IMR-90 (cell line): ENCODE results near the gene CAPN10. TPM values are rescaled to one million over a fixed set of nuclear protein-coding genes. Genes with fewer than 3 reads are reported as not detected.

ENCODE experiments used
- ATAC-seq: fragments of 200-7000 bp; cut with Tn5 transposase; 2 replicates; pipeline ENCODE4 v1.9.1; 2020; ENCODE audit warnings: low read depth, mild to moderate bottlenecking, moderate library complexity
- BruUV-seq: library from RNA; stranded (reverse); fragments of 400-500 nt; replicated peaks from 2 replicates; lab custom pipeline; 2021; lab: Mats Ljungman, UMichigan
- CTCF ChIA-PET: fragments of 300-600 bp; formaldehyde crosslinking; extraction: SDS; loops from one replicate; lab custom pipeline; 2021; ENCODE audit warnings: antibody characterized with exemption; lab: Yijun Ruan, JAX
- POLR2A ChIA-PET: fragments of 300-600 bp; sonication (Branson Sonifier 250); formaldehyde crosslinking; loops from one replicate; lab custom pipeline; 2022; ENCODE audit warnings: antibody characterized with exemption; ENCODE audit not compliant: unreplicated experiment; lab: Charles Lee
- DNase-seq: peaks from one replicate; pipeline ENCODE4 v3.0.0; 2013
- H2AFZ ChIP-seq: replicated peaks from 2 replicates; pipeline ENCODE3; 2013; ENCODE audit warnings: low read length, mild to moderate bottlenecking; ENCODE audit not compliant: poor library complexity
- H2AK5ac ChIP-seq: 2 replicates; pipeline ENCODE4 v1.6.1; 2013; ENCODE audit warnings: low read depth, low read length, inconsistent platforms
- H2AK9ac ChIP-seq: replicated peaks from 2 replicates; pipeline ENCODE3; 2013; ENCODE audit warnings: mild to moderate bottlenecking, low read depth, low read length, moderate library complexity; ENCODE audit not compliant: poor library complexity
- H2BK120ac ChIP-seq: 2 replicates; pipeline ENCODE4 v1.6.1; 2013; ENCODE audit warnings: low read depth, low read length, inconsistent platforms
- H2BK15ac ChIP-seq: 3 replicates; pipeline ENCODE4 v1.6.1; 2013; ENCODE audit warnings: low read depth, low read length, inconsistent platforms
- H2BK20ac ChIP-seq: 2 replicates; pipeline ENCODE4 v1.6.1; 2013; ENCODE audit warnings: low read depth, mild to moderate bottlenecking, inconsistent platforms, low read length, moderate library complexity
- H2BK5ac ChIP-seq: 2 replicates; pipeline ENCODE4 v1.6.1; 2013; ENCODE audit warnings: mild to moderate bottlenecking, low read depth, low read length, inconsistent platforms; ENCODE audit not compliant: poor library complexity, severe bottlenecking
- H3K14ac ChIP-seq: replicated peaks from 2 replicates; pipeline ENCODE4 v1.6.1; 2013; ENCODE audit warnings: low read depth, low read length, inconsistent platforms
- H3K18ac ChIP-seq: 2 replicates; pipeline ENCODE4 v1.6.1; 2013; ENCODE audit warnings: low read depth, low read length, control low read depth
- H3K23ac ChIP-seq: 2 replicates; pipeline ENCODE4 v1.6.1; 2013; ENCODE audit warnings: low read depth, low read length, inconsistent platforms
- H3K27ac ChIP-seq: 2 replicates; pipeline ENCODE4 v1.5.1; 2013; ENCODE audit warnings: mild to moderate bottlenecking, control low read depth, low read length; ENCODE audit not compliant: insufficient read depth
- H3K27me3 ChIP-seq: 2 replicates; pipeline ENCODE4 v1.6.1; 2013; ENCODE audit warnings: low read length; ENCODE audit not compliant: control insufficient read depth, insufficient read depth
- H3K36me3 ChIP-seq: 2 replicates; pipeline ENCODE4 v1.6.1; 2013; ENCODE audit warnings: low read length, mixed read lengths; ENCODE audit not compliant: control insufficient read depth, insufficient read depth
- H3K4ac ChIP-seq: 2 replicates; pipeline ENCODE4 v1.6.1; 2013; ENCODE audit warnings: low read depth, low read length, inconsistent platforms
- H3K4me1 ChIP-seq: 2 replicates; pipeline ENCODE4 v1.6.1; 2013; ENCODE audit warnings: low read length, mixed read lengths; ENCODE audit not compliant: control insufficient read depth, insufficient read depth
- H3K4me2 ChIP-seq: 2 replicates; pipeline ENCODE4 v1.6.1; 2013; ENCODE audit warnings: low read depth, mild to moderate bottlenecking, control low read depth, low read length, moderate library complexity
- H3K4me3 ChIP-seq: 2 replicates; pipeline ENCODE4 v1.5.1; 2013; ENCODE audit warnings: low read depth, mild to moderate bottlenecking, control low read depth, low read length, moderate library complexity; ENCODE audit not compliant: insufficient read depth
- H3K56ac ChIP-seq: 2 replicates; pipeline ENCODE4 v1.6.1; 2013; ENCODE audit warnings: low read length, inconsistent platforms; ENCODE audit not compliant: insufficient read depth; ENCODE audit errors: extremely low read depth
- H3K79me1 ChIP-seq, 2 experiments: 2 replicates each; pipeline ENCODE4 v1.6.1; 2013; ENCODE audit warnings: low read length in 2 of 2, inconsistent platforms in 1 of 2, low read depth in 1 of 2
- H3K9ac ChIP-seq: 2 replicates; pipeline ENCODE4 v1.6.1; 2013; ENCODE audit warnings: low read depth, low read length, control low read depth
- H3K9me1 ChIP-seq: 2 replicates; pipeline ENCODE4 v1.6.1; 2013; ENCODE audit warnings: low read length, inconsistent platforms; ENCODE audit not compliant: insufficient read depth
- H3K9me3 ChIP-seq: 2 replicates; pipeline ENCODE4 v1.6.1; 2013; ENCODE audit warnings: low read length; ENCODE audit not compliant: control insufficient read depth, insufficient read depth
- H4K20me1 ChIP-seq: 2 replicates; pipeline ENCODE4 v1.6.1; 2013; ENCODE audit warnings: low read length, inconsistent platforms; ENCODE audit not compliant: insufficient read depth
- H4K5ac ChIP-seq: 2 replicates; pipeline ENCODE4 v1.6.1; 2013; ENCODE audit warnings: mild to moderate bottlenecking, low read depth, low read length, control low read depth
- H4K8ac ChIP-seq, 2 experiments: 2 replicates each; pipeline ENCODE4 v1.6.1; 2013; ENCODE audit warnings: low read depth in 2 of 2, low read length in 2 of 2, control low read depth in 1 of 2, inconsistent platforms in 1 of 2
- H4K91ac ChIP-seq: 2 replicates; pipeline ENCODE4 v1.6.1; 2013; ENCODE audit warnings: low read depth, low read length, inconsistent platforms; ENCODE audit not compliant: insufficient read depth
- BHLHE40 ChIP-seq: fragments of 150-350 bp; IDR thresholded peaks from 2 replicates; pipeline ENCODE4 v1.6.1; 2016; ENCODE audit warnings: mild to moderate bottlenecking, low read depth, low read length
- MAZ ChIP-seq: IDR thresholded peaks from 2 replicates; pipeline ENCODE4 v1.6.1; 2012; ENCODE audit warnings: low read depth, mild to moderate bottlenecking, low read length, improper control_type of control experiment, moderate library complexity, borderline replicate concordance
- POLR2A ChIP-seq: IDR thresholded peaks from 2 replicates; pipeline ENCODE4 v1.6.1; 2012; ENCODE audit warnings: mild to moderate bottlenecking, low read depth, low read length
- RAD21 ChIP-seq: IDR thresholded peaks from 2 replicates; pipeline ENCODE4 v1.6.1; 2012; ENCODE audit warnings: low read length, improper control_type of control experiment
- RCOR1 ChIP-seq: IDR thresholded peaks from 2 replicates; pipeline ENCODE4 v1.6.1; 2012; ENCODE audit warnings: mild to moderate bottlenecking, low read length, improper control_type of control experiment; ENCODE audit not compliant: insufficient replicate concordance
- RFX5 ChIP-seq: IDR thresholded peaks from 2 replicates; pipeline ENCODE4 v1.8.0; 2012; ENCODE audit warnings: low read depth, mild to moderate bottlenecking, low read length, moderate library complexity
- WGBS, 2 experiments: methylation state at CpG; one replicate each; pipeline versions ENCODE4 v1.1.5 to v1.1.7; 2013; ENCODE audit warnings: missing lambda C conversion rate in 2 of 2; ENCODE audit not compliant: insufficient read length in 1 of 2; ENCODE audit errors: extremely low coverage in 2 of 2; 5-methylcytosine and 5-hydroxymethylcytosine counted together
- dilution Hi-C: fragments of 300-500 bp; cut with HindIII; formaldehyde crosslinking; loops from one replicate; pipeline ENCODE4 v1.14.3; 2018; ENCODE audit warnings: low sequenced_read_pairs; ENCODE audit not compliant: unreplicated experiment
- in situ Hi-C: fragments of 300-500 bp; cut with MboI; formaldehyde crosslinking; loops from 3 replicates; pipeline ENCODE4 v1.14.3; 2019; ENCODE audit warnings: low sequenced_read_pairs, inconsistent platforms, mixed read lengths
- intact Hi-C: fragments of 100-400 bp; cut with micrococcal nuclease; formaldehyde crosslinking; loops from 2 replicates; pipeline ENCODE4 v1.10.0; 2022
- polyA plus RNA-seq, 3 experiments: library from polyadenylated mRNA; depleted of rRNA; stranded (reverse); fragments of >200 nt; gene quantifications; 2 replicates each; pipeline ENCODE4 v1.2.3, GENCODE V29; 2012; ENCODE audit warnings: low replicate concordance in 1 of 3
- total RNA-seq: library from RNA; depleted of rRNA; stranded (reverse); fragments of >200 nt; gene quantifications from 2 replicates; pipeline ENCODE4 v1.2.3, GENCODE V29; 2012
- TF ChIP-seq, protein P1 (sequence below): conservative IDR thresholded peaks from 2 replicates; pipeline ENCODE4 v1.5.1; 2012; ENCODE audit warnings: mild to moderate bottlenecking, low read depth, low read length, improper control_type of control experiment

Gene CAPN10
- total and polyA plus RNA-seq, 2 of the 4 experiments (the other 2 are of a cell fraction) = 6.3 to 20.9 TPM

DNA sequence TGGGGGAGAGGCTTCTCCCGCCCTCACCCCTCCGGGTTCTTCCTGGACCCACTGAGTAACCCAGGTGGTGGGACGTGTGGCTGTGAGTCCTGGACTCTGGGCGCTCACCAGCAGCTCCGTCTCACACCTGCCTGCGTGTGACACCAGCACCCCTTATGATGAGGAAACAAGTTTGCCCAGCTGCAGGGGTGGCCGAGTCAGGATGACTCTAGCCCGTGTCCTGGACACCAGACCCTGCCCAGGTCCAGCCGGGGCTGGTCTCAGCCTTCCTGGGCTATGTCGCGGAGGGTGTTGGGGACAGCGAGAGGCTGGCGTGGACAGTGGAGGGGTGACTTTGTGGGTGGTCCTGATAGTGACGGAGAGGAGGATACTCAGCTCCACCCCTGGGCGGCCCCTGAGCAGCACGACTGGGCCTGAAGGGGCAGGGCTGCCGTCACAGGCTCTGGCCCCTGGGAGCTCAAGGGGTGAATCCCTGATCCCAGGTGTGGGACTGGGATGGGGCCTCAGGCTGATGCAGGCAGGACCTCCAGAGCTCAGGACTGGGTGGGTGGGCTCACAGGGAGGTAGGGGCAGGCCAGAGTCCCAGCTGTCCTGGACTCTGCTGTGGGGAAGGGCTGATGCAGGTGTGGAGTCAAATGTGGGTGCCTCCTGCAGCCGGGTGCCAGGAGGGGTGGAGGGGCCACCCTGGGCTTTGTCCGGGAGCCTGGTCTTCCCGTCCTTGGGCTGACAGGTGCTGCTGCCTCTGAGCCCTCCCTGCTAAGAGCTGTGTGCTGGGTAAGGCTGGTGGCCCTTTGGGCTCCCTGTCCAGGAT is 42.5 kb downstream of the CAPN10 start:
- no peak for ATAC-seq
- Histone ChIP-seq H3K14ac (no peak overlapping the region), H3K23ac (no peak overlapping the region), H4K91ac (no peak overlapping the region), H3K27ac (no peak overlapping the region), H3K27me3 (peaks cover 12% of the 10 kb centered on the region; the same call in 1 of the 2 replicates), H2BK20ac (no peak overlapping the region), H2BK15ac (no peak overlapping the region), H2AK9ac (no peak overlapping the region), H3K4ac (no peak overlapping the region), H2BK5ac (no peak overlapping the region), H2BK120ac (no peak overlapping the region), H2AFZ (no peak overlapping the region), H3K4me1 (peaks cover 2% of the 10 kb centered on the region; the same call in 1 of the 2 replicates), H3K9me1 (no peaks in the 10 kb centered on the region), H3K79me1 (no peaks in the 10 kb centered on the region), H4K20me1 (no peaks in the 10 kb centered on the region), H3K9ac (no peak overlapping the region), H3K36me3 (no peaks in the 10 kb centered on the region), H4K5ac (no peak overlapping the region), H4K8ac (no peak overlapping the region), H3K9me3 (peaks cover 9% of the 10 kb centered on the region), H3K18ac (no peak overlapping the region), H3K56ac (no peak overlapping the region), H3K4me3 (no peak overlapping the region), H3K4me2 (no peak overlapping the region), H2AK5ac (no peak overlapping the region)
- intact Hi-C loops = no loop called here
- WGBS, 2 experiments = 33% methylated on average over 10 of the region's 20 CpGs; no CpG with 5 or more reads in 1 of the 2 experiments
- POLR2A ChIA-PET = no interaction called here
- no TSS peak for BruUV-seq
- TF ChIP-seq RCOR1 = no peak
- no peak for TF ChIP-seq MAZ
- TF ChIP-seq RFX5 = no peak
- TF ChIP-seq RAD21 = no peak
- TF ChIP-seq, protein P1, sequence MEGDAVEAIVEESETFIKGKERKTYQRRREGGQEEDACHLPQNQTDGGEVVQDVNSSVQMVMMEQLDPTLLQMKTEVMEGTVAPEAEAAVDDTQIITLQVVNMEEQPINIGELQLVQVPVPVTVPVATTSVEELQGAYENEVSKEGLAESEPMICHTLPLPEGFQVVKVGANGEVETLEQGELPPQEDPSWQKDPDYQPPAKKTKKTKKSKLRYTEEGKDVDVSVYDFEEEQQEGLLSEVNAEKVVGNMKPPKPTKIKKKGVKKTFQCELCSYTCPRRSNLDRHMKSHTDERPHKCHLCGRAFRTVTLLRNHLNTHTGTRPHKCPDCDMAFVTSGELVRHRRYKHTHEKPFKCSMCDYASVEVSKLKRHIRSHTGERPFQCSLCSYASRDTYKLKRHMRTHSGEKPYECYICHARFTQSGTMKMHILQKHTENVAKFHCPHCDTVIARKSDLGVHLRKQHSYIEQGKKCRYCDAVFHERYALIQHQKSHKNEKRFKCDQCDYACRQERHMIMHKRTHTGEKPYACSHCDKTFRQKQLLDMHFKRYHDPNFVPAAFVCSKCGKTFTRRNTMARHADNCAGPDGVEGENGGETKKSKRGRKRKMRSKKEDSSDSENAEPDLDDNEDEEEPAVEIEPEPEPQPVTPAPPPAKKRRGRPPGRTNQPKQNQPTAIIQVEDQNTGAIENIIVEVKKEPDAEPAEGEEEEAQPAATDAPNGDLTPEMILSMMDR = no peak
- no peak for TF ChIP-seq BHLHE40
- no peak for TF ChIP-seq POLR2A
- CTCF ChIA-PET = no interaction called here
- dilution Hi-C loops = no loop called here
- in situ Hi-C loops = no loop called here
- no peak for DNase-seq
